A172 (cell line): ENCODE measurements around the gene PGM1. TPM values are rescaled to one million over a fixed set of nuclear protein-coding genes. Genes with fewer than 3 reads are reported as not detected.

ENCODE experiments used
- DNase-seq: peaks from one replicate; pipeline ENCODE4 v3.0.0-alpha.2; 2015; ENCODE audit warnings: low spot score
- total RNA-seq: library from RNA; depleted of rRNA; stranded (reverse); fragments of >200 nt; shearing (Covaris generic); gene quantifications from 2 replicates; pipeline ENCODE4 v1.2.3, GENCODE V29; 2014

PGM1 gene
- total RNA-seq, 1 experiment from 2014 or later: 46.5 TPM

DNA sequence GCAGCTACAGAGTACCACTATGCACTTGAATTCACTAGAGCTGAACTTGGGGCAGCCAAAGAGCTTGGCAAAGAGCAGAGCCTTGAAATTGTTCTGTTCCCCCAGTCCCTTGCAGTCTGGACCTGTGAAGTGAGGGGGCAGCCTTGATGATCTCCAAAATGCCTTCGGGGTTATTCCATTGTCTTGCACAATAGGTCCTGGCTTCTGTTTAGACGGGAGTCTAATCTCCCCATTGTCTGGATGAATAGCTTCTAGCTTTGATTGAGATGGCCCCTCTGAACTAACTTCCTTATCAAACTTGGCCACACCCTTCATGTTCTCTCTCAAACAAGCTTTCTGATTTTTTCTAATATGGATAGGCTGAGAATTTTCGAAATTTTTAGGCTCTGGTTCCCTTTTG, 72.6 kb downstream of the PGM1 start:
- no peak for DNase-seq

DNA sequence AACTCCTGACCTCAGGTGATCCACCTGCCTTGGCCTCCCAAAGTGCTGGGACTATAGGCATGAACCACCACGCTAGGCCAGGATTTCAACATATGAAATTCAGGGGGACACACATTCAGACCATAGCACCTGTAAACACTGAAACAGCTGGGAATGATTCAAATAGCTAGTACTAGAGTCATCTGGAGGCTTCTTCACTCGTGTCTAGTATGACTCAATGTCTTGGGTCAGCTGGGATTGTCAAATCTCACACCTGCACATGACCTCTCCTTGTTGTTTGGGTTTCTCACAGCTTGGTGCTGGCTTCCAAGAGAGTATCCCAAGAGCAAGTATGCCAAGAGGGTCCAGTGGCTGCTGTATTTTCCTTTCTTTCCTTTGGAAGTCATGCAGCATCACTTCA, 75.1 kb downstream of the PGM1 start:
- DNase-seq: peak; percentile 9

GRCh38 chr1:63669151-63669961, 76.1 kb downstream of the PGM1 start:
- DNase-seq: no peak

GRCh38 chr1:63670164-63670563, 77.0 kb downstream of the PGM1 start:
- no peak for DNase-seq

GRCh38 chr1:63671514-63671913, 78.3 kb downstream of the PGM1 start:
- no peak for DNase-seq

DNA sequence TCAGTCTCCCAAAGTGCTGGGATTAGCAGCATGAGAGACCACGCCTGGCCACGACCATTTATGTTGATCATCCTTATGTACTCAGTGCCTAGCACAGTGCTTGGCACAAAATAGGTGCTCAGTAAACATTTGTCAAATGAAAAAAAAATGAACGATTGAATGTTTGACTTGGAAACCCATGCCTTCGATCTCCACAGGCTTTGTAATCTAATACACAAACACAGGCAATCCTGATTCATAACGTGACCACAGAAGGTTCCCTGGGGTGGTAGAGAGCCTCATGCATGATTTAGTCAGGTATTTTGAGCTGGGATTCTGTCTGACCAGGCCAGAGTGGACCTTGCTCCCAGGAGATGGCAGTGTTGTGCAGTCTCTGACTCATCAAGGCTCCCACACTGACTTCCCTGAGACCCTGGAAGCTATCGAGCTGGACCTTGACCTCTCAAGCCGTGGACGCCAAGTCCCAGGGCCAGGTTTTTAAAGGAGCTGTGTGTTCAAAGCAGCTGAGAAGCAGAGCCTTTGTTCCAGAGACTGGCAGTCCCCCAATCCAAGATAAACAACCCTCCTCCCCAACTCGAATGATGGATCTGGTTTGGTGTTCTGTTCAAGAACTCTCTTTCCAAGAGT, 81.1 kb downstream of the PGM1 start:
- peak; percentile 87 for DNase-seq

DNA sequence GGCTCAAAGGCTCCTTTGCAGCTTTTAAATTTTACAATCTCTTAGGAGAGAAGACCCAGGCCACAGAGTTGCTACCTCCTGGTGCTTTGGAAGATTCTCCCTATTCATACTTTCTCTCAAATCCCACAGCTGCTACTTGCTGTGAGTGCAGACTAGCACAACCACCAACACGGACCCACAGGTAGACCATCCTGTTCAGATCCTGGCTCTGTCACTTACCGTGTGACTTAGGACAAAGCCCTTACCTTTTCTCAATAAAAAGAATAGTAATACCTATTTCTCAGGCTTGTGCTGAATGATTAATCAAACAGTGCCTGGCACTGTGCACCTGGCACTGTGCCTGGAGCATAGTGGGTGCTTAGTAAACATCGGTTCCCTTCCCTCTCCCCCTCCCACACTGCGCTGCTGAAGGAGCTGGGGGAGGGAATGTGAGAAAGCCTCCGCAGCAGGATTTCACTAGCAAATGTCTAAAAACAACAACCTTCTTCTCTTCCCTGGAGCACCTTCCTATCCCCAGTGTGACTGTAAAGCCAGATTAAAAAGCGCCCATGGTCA, 81.7 kb downstream of the PGM1 start:
- DNase-seq: no peak

GRCh38 chr1:63675420-63675931, 82.3 kb downstream of the PGM1 start:
- DNase-seq: no peak

GRCh38 chr1:63677497-63677896, 84.3 kb downstream of the PGM1 start:
- DNase-seq: no peak

DNA sequence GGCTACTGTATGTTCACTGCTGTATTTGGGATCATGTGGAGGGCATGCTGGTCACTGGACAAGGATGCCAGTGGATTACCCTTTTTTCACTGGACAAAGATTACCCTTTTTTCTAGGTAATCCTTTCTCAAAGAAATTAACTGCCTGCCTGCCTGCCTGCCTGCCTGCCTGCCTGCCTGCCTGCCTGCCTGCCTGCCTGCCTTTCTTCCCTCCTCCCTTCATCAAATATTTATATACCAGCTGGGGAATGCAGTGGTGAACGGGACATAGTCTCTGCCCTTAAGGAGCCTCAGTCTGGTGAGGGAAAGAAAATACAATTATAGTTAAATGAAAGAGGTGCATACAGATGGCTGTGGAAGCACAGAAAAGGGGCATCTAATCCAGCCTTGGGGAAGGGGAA, 85.0 kb downstream of the PGM1 start:
- no peak for DNase-seq

DNA sequence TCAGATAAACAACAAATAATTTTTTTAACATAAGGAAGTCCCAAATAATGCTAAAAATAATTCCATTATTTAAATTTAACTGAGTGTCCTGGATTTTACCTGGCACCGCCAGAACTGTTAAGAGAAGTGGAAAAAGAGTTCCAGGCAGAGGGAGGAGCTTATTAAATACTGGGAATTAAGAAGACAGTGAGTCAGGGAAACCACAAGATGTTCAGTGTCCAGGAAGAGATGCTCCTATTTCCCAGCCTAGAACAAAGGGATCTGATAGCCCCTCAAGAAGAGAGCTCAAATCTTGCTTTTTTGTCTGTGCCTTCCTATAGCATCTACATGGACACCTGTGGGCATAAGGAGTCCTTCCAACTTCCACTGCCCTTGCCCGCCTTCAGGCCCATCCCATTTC, 85.9 kb downstream of the PGM1 start:
- DNase-seq: peak; percentile 16

DNA sequence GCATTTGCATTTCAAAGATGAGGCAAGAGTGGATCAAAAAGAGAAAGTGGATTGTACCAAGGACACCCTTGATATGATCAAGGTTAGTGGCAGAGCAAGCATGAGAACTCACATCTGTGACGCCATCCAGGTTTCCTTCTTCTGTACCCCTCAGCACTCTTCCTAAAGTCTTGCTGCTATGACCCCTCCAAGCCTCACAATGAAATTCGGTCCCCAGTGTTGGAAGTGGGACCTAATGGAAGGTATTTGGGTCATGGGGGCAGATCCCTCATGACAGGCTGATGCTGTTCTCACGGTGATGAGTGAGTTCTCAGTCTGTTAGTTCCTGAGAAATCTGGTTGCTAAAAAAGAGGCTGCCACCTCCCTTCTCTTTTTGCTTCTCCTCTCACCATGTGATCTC, 86.4 kb downstream of the PGM1 start:
- DNase-seq: no peak

GRCh38 chr1:63682936-63683335, 89.7 kb downstream of the PGM1 start:
- no peak for DNase-seq

- DNase-seq: no peak
These were observed 90.5 kb downstream of the PGM1 start for GRCh38 chr1:63683759-63684158.

GRCh38 chr1:63686696-63687095, 93.5 kb downstream of the PGM1 start:
- no peak for DNase-seq

DNA sequence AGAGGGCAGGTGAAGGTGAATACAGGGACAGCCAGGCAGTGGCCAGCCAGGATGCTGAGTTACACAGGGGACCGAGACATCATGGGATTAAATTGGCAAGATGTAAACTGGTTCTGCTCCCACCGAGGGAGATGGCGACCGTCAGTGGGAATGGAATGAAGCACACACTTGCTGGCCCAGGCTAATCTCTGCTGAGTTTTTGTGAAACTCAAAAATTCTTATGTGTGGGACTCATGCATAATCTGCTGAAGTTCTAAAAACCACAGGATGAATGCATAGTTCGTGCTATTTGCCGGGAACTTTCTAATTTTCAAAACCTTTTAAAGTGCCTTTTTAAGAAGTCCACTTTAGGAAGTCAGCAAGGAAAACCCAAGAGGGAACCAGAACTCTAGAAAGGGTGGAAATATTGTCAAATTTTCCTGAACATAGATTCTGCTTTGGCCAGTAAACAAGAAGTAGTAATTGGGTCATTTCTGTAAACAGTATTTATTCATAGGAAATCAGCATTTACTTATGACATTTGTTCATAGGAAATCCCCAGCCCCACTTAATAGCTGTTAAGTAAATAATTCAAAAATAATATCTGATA, 95.2 kb downstream of the PGM1 start:
- DNase-seq: no peak

- no peak for DNase-seq
These were observed 97.9 kb downstream of the PGM1 start for GRCh38 chr1:63690966-63691700.

DNA sequence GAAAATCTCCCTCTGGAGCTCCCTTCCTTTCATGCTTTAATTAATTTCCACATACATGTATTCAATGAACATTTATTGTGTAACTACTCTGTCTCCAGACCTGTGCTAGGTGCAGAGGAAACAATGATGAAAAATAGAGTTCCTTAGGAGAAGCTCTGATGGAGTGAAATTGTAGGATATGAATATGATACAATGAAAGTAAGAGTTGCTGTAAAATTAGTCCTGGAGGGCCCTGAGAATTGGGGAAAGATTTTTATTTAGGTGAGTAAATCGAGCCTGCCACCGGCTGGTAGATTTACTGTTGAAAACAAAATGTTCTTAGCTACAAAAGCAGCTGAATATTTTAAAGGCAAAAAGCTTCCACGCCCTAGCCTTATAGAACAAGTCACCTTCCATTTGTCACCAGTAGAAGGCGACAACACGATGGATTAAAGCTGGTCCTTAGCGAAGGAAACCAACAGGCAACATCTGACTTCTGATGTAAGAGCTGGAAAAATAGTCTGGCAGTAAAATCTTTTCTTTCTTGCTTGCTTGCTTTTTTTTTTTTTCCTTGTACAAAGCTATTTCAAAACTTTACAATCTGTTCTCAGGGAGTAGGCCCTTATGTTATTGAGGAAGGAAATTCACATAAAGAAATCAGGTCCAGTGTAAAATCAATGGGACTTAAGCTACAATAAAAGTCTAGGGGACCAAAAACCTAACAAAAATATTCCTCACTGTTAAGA, 98.7 kb downstream of the PGM1 start:
- peak; percentile 81 for DNase-seq

- DNase-seq: peak; percentile 12
These were observed 100.8 kb downstream of the PGM1 start for GRCh38 chr1:63693944-63694571.

DNA sequence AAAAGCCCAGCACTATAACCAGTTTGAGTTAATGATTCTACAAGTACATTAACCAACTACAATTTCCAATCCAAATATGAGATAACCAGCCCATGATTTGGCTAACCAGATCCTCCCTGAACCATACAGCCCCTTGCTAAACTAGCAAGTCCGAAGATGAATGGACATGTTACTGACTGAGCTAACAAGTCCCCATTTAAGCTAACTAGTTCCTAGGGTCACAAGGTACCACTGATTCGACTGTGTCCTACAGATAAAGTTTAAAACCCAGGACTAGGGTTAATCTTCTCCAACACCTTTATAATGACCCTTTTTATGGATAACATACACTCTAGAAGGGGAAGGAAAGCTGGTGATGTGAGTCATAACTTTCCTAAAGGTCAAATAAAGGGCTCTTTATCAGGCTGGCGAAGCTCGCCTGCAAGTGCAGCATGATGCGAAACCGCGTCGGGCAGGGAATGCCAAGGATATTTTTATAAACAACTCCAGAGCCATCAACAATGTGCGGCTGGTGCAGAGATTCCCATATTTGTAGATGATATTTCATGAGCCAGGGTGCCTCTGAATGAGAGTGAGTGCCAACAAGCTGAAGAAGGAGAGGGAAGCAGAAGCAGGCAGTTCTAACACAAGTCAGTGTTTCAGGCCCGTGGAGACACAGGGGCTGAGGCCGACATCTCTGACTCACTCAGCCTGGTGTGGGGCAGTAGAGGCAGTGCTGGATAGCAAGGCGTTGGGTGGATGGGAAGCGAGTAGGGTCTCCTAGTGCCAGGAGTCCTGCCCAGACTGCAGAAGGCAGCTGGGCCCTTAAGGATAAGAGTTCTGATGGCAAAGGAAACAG, 105.0 kb downstream of the PGM1 start:
- no peak for DNase-seq
